Stimulated activated naive CD8-positive, alpha-beta T cell treated with anti-CD3 and anti-CD28 coated beads, Interleukin-15, amount 100 ng/mL, for 72 hours (primary cell): ENCODE measurements around the gene TEX29.

Experiments
- ATAC-seq: fragments of 150-1000 bp; cut with Tn5 transposase; 2 replicates; pipeline ENCODE4 v1.10.0; 2021; ENCODE audit warnings: mild to moderate bottlenecking, moderate library complexity
- DNase-seq, 2 donors: peaks; one replicate each; pipeline ENCODE4 v3.0.0; 2021 to 2022
- H3K27ac Mint-ChIP-seq, 2 donors: one replicate each; pipeline ENCODE4 v1.8.0; 2022; ENCODE audit warnings: mild to moderate bottlenecking in 2 of 2, mixed read lengths in 2 of 2, moderate library complexity in 2 of 2
- H3K27me3 Mint-ChIP-seq: one replicate; pipeline ENCODE4 v1.8.0; 2022; ENCODE audit warnings: mixed read lengths
- H3K4me1 Mint-ChIP-seq: one replicate; pipeline ENCODE4 v1.8.0; 2022; ENCODE audit warnings: mild to moderate bottlenecking, mixed read lengths
- H3K4me3 Mint-ChIP-seq, 2 donors: one replicate each; pipeline ENCODE4 v1.8.0; 2022; ENCODE audit warnings: mild to moderate bottlenecking in 2 of 2, mixed read lengths in 2 of 2, moderate library complexity in 1 of 2
- H3K9me3 Mint-ChIP-seq, 2 donors: one replicate each; pipeline ENCODE4 v1.8.0; 2022; ENCODE audit warnings: mixed read lengths in 2 of 2

The TEX29 gene

DNA sequence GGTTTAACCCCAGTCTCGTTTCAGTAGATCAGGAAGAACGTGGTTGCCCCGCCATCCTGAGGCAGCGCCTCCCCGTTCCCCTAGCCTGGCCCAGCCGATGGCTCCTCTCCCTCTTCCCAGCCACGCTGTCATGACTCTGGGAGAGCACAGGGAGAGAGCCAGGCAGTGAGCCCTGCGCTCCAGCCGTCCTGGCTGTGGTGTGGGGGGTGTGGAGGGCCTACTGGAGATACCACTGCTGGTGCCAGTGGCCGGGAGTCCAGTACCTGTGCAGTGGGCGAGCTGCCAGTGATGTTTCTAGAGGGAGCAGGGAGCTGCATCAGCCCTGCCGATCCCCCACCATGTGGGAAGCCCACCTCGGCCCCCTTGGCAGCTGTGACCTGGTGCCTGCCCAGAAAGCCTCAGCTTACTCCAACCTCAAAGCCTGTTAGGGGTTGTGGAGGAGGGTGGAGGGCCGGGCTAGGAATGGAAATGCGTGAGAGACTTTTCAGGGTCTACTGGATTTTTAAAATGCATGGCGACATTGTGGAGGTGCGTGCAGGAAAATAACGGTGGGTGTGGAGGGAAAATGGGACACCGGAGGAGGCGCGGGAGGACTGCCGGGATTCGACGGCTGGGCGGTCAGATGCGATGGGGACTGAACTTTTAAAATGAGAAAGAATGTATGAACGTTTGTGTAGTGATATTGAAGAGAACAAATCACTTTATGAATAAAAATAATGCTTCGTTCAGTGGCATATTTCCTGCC is 4.9 kb downstream of the TEX29 start:
- H3K27me3 Mint-ChIP-seq: no peaks in the 10 kb centered on the region
- H3K9me3 Mint-ChIP-seq: no peaks in the 10 kb centered on the region
- H3K27ac Mint-ChIP-seq: peak overlapping the region in 1 of 2 donors; percentile 83
- H3K4me3 Mint-ChIP-seq: no peak overlapping the region
- ATAC-seq: no peak
- DNase-seq: no peak
- peaks cover 15% of the 10 kb centered on the region for H3K4me1 Mint-ChIP-seq

DNA sequence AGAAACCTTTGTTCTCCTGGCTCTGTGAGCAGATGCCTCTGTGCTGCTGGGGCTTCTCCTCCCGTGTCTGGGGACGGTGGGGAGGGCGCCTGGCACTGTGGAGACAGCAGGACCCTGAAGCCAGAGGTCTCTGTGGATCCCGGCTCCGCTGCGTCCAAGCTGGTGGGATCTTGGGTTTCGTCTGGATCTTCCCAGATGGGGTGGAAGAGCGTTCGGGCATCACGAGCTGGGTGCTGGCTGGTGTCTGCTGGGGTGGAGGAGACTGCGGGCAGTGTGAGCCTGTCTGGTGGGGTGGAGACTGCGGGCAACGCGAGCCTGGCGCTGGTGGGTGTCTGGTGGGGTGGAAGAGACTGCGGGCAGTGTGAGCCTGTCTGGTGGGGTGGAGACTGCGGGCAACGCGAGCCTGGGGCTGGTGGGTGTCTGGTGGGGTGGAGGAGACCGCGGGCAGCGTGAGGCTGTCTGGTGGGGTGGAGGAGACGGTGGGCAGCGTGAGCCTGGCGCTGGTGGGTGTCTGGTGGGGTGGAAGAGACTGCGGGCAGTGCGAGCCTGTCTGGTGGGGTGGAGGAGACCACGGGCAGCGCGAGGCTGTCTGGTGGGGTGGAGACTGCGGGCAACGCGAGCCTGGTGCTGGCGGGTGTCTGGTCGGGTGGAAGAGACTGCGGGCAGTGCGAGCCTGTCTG is 5.6 kb downstream of the TEX29 start:
- Mint-ChIP-seq H3K4me1 (peaks cover 15% of the 10 kb centered on the region), H3K27ac (peak overlapping the region in 1 of 2 donors; percentile 92), H3K27me3 (no peaks in the 10 kb centered on the region), H3K4me3 (no peak overlapping the region), H3K9me3 (no peaks in the 10 kb centered on the region)
- ATAC-seq: no peak
- DNase-seq: no peak

DNA sequence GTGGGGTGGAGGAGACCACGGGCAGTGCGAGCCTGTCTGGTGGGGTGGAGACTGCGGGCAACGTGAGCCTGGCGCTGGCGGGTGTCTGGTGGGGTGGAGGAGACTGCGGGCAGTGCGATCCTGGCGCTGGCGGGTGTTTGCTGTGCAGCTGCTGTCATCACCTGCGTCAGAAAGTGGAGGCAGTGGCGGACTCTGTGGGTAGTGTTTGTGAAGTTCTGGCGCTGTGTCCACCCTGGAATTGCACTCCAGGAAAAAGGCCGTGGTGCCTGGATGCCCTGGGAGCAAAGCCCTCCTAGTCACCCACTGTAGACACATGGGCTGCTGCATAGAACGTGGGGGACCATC is 6.2 kb downstream of the TEX29 start:
- Mint-ChIP-seq H3K27me3 (no peaks in the 10 kb centered on the region), H3K27ac (peak overlapping the region in 1 of 2 donors; percentile 92), H3K9me3 (no peaks in the 10 kb centered on the region), H3K4me1 (peaks cover 15% of the 10 kb centered on the region), H3K4me3 (no peak overlapping the region)
- ATAC-seq (no peak), DNase-seq (no peak)

DNA sequence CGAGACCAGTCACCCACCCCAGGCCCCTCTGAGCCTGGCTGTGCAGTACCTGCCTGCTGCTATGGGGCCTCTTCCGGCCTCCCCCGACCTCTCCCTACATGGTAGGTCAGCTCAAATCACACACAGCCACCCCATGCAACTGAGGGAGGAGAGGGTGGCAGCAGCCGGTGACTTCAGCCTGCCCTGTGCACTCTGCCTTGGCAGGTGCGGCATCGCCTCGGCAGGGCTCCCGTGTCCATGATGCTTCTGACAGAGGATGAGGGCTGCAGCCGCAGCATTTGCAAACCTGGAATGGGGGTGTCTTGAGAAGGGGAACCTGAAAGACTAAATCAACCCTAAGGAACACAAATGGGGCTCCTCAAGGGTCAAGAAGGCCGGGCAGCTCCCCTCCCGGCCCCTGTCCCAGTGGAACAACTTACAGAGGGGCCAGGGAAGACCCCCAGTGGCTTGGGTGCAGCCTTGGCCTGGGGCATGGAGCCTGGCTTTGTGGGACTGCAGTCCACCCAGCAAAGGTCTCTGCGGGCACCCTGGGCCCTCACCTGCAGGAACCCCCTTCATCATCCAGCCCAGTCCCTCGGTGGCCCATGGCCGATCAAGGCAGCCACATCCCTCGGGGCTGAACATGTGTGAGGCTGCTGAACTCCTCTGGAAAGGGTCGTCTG is 6.7 kb downstream of the TEX29 start:
- ATAC-seq (no peak), DNase-seq (no peak)
- Mint-ChIP-seq H3K9me3 (no peaks in the 10 kb centered on the region), H3K4me1 (peaks cover 15% of the 10 kb centered on the region), H3K27me3 (no peaks in the 10 kb centered on the region), H3K4me3 (no peak overlapping the region), H3K27ac (no peak overlapping the region)

DNA sequence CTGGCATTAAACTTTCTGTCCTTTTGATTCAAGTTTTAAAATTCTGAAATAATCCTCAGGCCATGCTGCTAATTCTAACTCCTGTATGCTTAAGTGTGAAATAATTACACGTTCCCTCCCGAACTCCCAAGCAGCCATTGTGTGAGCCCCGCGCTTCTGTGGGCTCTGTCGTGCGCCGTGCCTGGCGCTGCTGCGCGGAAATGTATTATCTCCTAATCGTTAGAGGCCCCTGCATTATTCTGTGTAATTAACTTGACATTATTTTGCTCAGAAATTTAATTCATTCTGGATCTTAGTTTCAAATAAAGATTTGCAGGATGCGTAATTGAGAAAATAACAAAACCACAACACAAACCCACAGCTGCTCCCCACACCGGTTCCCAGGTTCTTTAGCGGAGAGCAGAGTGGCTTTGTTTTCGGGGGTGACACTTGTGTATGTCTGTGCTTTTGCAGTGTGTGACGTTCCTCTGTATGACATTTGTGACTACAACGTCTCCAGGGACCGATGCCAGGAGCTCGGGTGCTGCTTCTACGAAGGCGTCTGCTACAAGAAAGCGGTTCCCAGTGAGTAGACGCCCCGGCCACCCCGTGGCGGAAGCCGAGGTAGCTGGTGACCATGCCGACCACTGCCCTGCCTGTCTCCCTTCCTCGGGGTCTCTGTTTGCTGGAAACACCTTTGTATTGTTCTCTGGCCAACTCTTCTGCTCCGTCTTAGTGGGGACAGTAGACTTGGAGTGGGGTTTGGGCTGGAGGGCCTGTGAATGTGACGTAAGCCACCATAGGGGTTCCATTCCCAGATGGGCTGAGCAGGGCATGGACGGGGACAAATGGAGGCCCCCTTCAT is 7.5 kb downstream of the TEX29 start:
- Mint-ChIP-seq H3K27ac (peak overlapping the region in 1 of 2 donors; percentile 22), H3K4me1 (peaks cover 15% of the 10 kb centered on the region), H3K27me3 (no peaks in the 10 kb centered on the region), H3K9me3 (peaks cover 0 to 6% of the 10 kb centered on the region in 2 donors), H3K4me3 (no peak overlapping the region)
- no peak for DNase-seq
- ATAC-seq: no peak

DNA sequence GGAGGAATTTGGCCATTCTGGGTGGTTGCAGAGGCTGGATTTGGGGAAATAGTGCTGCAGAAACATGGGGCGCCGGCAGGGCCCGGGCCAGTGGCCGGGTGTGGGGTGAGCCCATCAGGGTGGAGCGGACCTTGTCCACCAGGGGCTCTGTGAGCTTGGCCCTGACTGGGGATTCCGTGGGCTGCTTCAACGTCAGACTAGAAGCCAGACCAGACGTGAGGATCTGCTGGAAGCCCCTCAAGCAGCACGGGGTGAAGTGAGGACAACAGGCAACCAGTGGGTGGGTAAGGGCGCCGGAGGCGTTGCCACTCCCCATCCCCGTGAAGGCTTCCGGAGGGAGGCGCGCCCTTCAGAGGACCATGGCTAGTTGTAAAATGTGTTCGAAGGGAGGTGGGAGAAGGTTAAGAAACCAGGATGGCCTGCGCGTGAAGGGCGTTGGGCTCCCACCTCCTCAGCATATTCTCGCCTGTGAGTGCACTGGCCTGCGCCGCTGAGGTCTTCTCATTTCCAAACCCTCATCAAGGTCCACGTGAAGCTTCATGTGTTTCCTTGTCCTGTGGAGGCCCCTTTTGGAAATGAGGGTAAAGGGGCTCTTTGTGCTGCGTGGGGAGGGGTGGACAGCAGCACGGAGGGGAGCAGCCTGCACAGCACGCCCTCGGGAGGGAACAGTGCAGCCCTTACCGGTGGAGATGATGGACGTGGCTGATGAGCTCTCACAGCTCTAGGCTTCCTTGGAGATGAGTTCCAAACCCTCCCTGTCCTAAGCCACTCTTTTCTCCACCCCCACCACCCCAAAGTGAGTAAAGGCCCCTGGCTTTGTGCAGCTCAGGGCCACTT is 8.3 kb downstream of the TEX29 start:
- DNase-seq (no peak), ATAC-seq (no peak)
- Mint-ChIP-seq H3K4me3 (no peak overlapping the region), H3K27me3 (no peaks in the 10 kb centered on the region), H3K4me1 (peaks cover 7% of the 10 kb centered on the region), H3K9me3 (peaks cover under 1 to 12% of the 10 kb centered on the region in 2 donors), H3K27ac (peak overlapping the region in 1 of 2 donors; percentile 89)

DNA sequence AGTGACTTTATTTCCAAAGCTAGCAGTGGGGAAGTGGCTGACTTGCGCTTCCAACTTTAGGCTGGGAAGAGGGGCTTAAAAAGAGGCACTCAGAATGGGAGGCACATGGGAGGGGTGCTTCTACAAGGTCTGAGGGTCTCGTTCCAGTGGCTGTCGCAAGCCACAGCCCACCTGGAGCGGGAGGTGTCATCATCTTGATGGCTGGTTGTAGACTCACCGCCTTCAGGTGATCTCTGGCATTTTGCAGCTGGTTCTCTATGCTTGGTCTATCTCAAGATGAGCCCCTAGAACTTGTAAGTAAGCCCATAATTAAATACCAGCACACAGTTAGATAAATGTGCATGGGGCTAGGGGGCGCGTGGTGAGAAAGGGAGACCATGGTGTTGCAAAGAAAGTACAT is 9.2 kb downstream of the TEX29 start:
- DNase-seq (no peak), ATAC-seq (no peak)

DNA sequence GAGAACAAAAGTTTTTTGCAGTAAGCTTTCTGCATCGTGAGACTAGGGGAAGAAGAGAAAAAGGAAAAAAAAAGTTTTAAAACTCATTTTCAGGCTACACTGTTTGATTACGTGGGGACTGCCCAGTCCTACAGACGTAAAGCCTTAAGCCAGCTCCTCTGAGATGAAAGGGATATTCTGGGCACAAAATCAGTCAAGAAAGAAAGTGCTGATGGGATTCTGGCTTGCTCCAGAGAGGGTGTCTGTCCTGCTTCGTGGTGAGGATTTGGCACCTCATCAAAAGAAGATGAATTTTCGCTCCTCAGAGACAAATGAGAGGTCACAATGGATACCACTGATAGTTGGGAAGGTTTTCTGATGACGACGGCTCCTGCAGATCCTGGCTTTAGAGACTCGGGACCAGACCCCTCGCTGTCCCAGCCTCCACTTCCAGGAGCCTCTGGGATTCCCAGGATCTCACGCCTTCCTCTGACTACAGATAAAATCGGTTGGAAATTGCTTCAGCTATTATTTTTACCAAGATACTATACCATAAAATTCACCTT is 9.7 kb downstream of the TEX29 start:
- Mint-ChIP-seq H3K27ac (no peak overlapping the region), H3K4me3 (no peak overlapping the region), H3K9me3 (peaks cover 8 to 17% of the 10 kb centered on the region in 2 donors), H3K27me3 (no peaks in the 10 kb centered on the region), H3K4me1 (no peaks in the 10 kb centered on the region)
- DNase-seq (no peak), ATAC-seq (no peak)

More for the DNA sequence above, 9.2 kb downstream of the TEX29 start:
- H3K27me3 Mint-ChIP-seq: no peaks in the 10 kb centered on the region
- H3K4me1 Mint-ChIP-seq: no peaks in the 10 kb centered on the region
- H3K4me3 Mint-ChIP-seq: no peak overlapping the region
- peaks cover 8 to 17% of the 10 kb centered on the region in 2 donors for H3K9me3 Mint-ChIP-seq
- H3K27ac Mint-ChIP-seq: no peak overlapping the region

DNA sequence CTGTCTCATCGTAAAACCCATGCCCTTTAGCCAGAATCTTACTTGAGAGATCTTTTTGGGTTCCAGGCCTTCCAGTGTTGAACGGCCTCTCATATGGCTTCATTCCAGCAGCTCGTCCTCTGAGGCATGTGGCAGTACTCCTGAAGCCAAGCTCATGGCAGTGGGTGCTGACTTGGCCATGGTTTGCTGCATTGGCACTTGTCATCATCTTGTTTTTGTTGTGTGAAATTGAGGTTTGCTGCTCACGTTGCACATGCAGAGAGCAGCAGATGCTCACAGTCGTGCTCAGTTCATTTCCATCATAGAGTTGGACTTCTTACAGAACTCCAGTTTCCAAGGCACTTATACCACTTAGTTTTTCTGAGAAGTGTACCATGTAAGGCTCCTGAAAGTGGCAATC is 14.9 kb downstream of the TEX29 start:
- H3K4me3 Mint-ChIP-seq: no peak overlapping the region
- no peaks in the 10 kb centered on the region for H3K4me1 Mint-ChIP-seq
- H3K27ac Mint-ChIP-seq: no peak overlapping the region
- peaks cover 8 to 17% of the 10 kb centered on the region in 2 donors for H3K9me3 Mint-ChIP-seq
- no peak for ATAC-seq
- no peaks in the 10 kb centered on the region for H3K27me3 Mint-ChIP-seq
- no peak for DNase-seq

DNA sequence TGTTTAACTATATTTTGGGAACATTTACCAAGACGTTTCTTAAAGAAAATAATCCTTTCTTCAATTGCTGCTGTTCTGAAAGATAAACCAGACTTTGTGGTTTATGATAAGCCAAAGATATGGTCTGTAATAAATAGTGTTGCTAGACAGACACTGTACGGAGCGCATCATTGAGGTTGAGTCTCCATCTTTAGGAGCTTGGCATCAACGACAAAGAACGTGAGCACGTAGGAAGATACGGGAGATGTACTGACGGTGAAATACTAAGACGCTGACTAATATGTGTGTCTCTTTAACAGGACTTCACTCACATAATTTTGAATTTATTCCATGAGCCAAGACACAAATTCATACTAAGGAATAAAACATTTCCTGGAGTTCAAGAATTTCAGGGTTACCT is 16.2 kb downstream of the TEX29 start:
- Mint-ChIP-seq H3K4me3 (no peak overlapping the region), H3K9me3 (peaks cover 8 to 17% of the 10 kb centered on the region in 2 donors), H3K4me1 (no peaks in the 10 kb centered on the region), H3K27me3 (no peaks in the 10 kb centered on the region), H3K27ac (no peak overlapping the region)
- ATAC-seq: no peak
- no peak for DNase-seq

DNA sequence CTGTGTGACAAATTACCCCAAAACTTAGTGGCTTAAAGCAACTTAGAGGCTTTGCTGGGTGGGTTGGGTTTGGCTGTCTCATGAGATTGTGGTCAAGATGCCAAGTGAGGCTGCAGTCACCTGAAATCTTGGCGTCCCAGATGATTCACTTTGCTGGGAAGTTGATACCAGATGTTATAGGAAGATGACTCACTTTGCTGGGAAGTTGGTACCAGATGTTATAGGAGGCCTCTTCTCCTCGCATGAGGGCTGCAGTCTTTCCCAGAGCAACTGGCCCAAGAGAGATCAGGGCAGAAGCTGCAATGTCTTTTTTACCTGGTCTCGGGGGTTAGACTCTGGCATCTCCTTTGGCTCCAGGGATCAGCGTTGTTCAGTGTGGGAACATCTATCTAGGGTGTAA is 16.8 kb downstream of the TEX29 start:
- no peaks in the 10 kb centered on the region for H3K4me1 Mint-ChIP-seq
- no peak for ATAC-seq
- H3K4me3 Mint-ChIP-seq: no peak overlapping the region
- H3K9me3 Mint-ChIP-seq: peaks cover 8 to 17% of the 10 kb centered on the region in 2 donors
- no peaks in the 10 kb centered on the region for H3K27me3 Mint-ChIP-seq
- DNase-seq: no peak
- no peak overlapping the region for H3K27ac Mint-ChIP-seq

DNA sequence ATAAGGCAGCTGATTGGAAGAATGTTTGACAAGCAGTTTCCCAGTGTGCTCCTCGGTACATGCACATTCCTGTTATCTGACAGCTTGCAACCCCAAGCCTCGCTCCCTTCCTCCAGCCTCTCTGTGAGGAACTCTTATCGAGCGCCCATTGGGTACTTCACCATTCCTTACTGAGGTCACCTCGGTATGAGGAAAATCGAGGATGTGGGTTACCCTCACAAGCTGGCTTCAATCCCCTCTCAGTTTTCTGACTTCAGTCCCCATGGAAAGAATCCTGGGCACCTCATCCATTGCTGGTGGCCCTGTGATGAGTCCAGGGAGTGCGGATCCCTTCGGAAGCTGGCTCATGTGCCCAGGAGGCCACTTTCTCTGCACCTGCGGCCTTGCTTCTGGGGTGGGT is 17.3 kb downstream of the TEX29 start:
- Mint-ChIP-seq H3K4me1 (no peaks in the 10 kb centered on the region), H3K9me3 (peaks cover 8 to 13% of the 10 kb centered on the region in 2 donors), H3K27me3 (no peaks in the 10 kb centered on the region), H3K4me3 (no peak overlapping the region), H3K27ac (no peak overlapping the region)
- DNase-seq (no peak), ATAC-seq (no peak)

DNA sequence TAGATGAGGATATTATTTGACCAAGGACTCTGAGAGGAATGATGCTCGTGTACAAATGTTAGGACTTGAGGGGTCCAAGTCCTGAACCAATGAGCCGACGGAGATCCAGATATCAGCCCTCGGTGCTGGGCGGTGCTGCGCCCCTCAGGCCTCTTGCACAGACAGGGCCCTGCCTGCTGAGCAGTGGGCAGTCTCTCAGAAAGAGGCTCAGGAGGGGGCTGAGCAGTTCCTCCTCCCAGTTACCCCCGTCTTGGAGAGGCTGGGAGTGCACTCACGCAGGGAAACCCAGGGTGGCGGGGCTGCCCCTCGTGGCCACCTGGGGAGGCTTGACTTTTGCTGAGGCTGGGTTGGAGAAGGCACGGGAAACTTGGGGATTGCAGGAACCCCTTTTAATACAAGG is 18.4 kb downstream of the TEX29 start:
- Mint-ChIP-seq H3K4me1 (peaks cover 5% of the 10 kb centered on the region), H3K4me3 (no peak overlapping the region), H3K9me3 (peaks cover 5 to 7% of the 10 kb centered on the region in 2 donors), H3K27ac (no peak overlapping the region), H3K27me3 (no peaks in the 10 kb centered on the region)
- no peak for ATAC-seq
- DNase-seq: no peak

DNA sequence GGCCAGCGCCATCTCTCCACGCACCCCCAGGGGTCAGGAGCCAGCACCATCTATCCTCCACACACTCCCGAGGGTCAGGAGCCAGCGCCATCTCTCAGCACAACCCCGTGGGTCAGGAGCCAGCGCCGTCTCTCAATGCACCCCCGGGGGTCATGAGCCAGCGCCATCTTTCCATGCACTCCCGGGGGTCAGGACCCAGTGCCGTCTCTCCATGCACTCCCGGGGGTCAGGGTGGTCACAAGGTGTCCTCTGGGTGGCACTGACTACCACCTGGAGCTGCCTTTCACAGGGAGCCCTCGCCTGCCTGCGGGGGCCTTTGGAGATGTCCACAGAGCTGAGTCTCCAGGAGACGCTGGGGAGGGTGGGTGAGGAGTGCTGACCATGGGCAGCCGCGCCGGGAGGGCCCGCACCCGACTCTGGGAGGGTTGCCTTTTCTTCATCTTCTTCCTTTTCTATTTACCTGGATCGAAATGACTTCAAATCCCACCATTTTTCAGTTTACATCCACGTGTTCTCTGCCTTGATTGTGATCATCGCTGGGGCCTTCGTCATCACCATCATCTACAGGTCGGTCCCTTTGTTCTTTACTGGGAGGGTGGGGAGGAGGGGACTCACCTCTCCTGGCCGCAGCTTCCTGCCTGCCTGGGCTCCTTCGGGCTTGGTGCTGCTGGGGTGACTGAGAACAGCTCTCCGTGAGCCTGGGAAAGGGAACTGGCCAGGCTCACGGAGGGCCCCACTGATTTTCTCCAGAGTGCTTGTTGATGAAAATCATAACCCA is 19.1 kb downstream of the TEX29 start:
- peak overlapping the region in 1 of 2 donors; percentile 63 for H3K27ac Mint-ChIP-seq
- no peaks in the 10 kb centered on the region for H3K9me3 Mint-ChIP-seq
- H3K4me1 Mint-ChIP-seq: peaks cover 5% of the 10 kb centered on the region
- peak; percentile 42 for ATAC-seq
- DNase-seq: no peak
- no peaks in the 10 kb centered on the region for H3K27me3 Mint-ChIP-seq
- no peak overlapping the region for H3K4me3 Mint-ChIP-seq
